ENCODE measurements around the gene DACT3.
A peak's percentile ranks its signal among the peaks of the same experiment; 100 is the strongest.

Gene DACT3

DNA sequence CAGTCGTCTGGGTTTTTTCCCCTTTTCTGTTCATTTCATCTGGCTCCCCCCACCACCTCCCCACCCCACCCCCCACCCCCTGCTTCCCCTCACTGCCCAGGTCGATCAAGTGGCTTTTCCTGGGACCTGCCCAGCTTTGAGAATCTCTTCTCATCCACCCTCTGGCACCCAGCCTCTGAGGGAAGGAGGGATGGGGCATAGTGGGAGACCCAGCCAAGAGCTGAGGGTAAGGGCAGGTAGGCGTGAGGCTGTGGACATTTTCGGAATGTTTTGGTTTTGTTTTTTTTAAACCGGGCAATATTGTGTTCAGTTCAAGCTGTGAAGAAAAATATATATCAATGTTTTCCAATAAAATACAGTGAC is 50.6 kb downstream of the DACT3 start:
- DNase-seq, result no peak

DNA sequence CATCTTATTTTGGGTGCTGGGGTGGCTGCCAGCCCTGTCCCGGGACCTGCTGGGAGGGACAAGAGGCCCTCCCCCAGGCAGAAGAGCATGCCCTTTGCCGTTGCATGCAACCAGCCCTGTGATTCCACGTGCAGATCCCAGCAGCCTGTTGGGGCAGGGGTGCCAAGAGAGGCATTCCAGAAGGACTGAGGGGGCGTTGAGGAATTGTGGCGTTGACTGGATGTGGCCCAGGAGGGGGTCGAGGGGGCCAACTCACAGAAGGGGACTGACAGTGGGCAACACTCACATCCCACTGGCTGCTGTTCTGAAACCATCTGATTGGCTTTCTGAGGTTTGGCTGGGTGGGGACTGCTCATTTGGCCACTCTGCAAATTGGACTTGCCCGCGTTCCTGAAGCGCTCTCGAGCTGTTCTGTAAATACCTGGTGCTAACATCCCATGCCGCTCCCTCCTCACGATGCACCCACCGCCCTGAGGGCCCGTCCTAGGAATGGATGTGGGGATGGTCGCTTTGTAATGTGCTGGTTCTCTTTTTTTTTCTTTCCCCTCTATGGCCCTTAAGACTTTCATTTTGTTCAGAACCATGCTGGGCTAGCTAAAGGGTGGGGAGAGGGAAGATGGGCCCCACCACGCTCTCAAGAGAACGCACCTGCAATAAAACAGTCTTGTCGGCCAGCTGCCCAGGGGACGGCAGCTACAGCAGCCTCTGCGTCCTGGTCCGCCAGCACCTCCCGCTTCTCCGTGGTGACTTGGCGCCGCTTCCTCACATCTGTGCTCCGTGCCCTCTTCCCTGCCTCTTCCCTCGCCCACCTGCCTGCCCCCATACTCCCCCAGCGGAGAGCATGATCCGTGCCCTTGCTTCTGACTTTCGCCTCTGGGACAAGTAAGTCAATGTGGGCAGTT is 51.2 kb downstream of the DACT3 start:
- no peak for DNase-seq

DNA sequence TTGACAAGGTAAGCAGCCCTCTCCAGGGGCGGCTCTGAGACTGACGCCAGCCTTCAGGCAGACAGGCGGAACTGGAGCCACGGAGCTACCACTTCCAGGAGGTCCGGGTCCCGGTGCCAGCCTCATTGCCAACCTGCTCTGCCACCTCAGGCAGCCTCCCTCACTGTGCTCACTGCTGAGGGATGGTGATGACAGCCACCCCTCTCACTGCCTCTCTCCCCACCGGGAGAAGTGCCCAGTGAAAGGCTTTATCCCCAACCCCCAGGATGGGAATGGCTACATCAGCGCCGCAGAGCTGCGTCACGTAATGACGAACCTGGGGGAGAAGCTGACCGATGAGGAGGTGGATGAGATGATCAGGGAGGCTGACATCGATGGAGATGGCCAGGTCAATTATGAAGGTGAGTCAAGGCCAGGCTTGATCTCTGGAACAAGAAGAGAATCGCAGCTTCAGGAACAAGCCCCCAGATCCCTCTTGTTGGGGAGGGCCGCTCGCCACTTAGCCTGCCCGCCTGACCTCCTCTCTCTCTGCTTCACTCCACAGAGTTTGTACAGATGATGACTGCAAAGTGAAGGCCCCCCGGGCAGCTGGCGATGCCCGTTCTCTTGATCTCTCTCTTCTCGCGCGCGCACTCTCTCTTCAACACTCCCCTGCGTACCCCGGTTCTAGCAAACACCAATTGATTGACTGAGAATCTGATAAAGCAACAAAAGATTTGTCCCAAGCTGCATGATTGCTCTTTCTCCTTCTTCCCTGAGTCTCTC is 52.2 kb downstream of the DACT3 start:
- DNase-seq, result no peak

DNA sequence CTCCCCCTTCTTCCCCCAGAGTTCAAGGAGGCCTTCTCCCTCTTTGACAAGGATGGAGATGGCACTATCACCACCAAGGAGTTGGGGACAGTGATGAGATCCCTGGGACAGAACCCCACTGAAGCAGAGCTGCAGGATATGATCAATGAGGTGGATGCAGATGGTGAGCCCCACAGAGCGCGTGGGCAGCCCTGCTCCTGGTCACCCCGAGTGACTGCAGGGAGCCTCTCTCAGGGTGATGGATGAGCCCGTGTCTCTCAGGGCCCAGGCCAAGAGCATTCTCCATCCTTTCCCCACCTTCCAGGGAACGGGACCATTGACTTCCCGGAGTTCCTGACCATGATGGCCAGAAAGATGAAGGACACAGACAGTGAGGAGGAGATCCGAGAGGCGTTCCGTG is 52.8 kb downstream of the DACT3 start:
- no peak for DNase-seq

DNA sequence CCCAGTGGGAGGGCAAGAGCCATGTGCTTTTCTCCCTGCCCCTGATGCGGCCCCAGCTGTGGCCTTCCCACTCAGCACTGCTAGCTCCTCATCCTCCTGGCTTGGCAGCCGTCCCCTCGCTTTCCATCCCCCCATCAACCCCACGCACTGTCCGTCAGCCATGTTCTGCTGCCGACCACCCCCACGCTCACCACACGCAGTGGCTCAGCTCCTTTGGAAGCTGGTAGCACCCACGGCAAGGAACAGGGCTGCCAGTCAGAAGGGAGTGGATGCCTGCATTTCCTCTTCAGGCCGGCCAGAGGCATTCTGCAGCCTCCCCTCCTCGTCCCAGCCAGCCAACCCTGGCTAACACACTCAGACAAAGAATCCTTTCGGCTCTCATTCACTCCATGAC is 53.5 kb downstream of the DACT3 start:
- no peak for DNase-seq

DNA sequence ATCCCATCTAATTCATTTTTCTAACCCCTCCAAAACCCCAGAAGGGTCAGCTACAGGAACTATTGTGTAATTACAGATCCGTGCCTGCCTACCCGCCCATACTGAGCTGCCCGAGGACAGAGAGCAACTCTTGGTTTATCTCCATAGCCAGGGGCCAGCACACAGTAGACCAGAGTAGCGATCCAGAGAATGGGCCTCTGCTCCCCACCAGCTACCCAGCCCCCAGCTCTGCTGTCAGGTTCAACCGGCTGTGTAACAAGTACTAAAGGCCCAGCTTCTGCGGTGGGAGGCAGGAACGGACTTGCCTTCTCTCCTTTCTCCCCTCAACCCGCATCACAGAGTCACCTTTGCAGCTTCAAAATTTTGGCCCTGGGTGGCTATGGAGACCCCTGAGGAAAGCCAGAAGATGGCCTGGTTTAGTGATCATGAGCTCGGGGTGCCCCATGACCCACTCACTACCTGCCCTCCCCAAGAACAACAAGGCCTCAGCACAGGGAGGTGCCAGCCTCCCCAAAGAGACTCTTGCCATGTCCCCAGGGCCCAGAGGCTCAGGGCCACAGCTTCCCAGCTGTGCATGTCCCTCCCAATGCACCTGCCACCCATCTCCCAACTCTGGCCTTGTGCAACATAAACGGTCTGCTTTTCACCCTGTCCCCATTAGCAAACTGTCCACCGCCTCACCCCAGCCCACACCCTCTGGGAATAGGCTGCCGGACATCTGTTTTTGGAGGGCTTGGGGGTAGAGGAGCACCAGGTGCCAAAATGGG is 54.1 kb downstream of the DACT3 start:
- DNase-seq, result no peak

DNA sequence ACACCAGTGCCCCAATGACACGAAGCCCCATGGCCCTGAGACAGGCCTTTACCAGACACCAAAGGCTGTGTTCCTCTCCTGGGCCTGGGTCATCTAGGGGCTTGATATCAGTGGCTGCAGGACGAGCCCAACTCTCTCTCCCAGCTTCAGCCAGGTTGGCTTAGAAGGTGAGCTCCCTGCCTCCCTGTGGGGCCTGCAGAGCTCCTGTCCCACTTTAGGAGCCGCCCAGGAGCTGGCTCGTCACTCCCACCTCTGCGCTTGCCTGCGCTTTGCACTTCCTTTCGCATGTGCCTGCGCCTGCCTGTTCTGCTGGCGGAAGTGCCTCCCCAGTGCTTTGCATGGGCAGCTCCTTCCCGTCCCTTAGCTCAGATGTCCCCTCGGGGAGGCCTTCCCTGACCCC is 55.0 kb downstream of the DACT3 start:
- no peak for DNase-seq

DNA sequence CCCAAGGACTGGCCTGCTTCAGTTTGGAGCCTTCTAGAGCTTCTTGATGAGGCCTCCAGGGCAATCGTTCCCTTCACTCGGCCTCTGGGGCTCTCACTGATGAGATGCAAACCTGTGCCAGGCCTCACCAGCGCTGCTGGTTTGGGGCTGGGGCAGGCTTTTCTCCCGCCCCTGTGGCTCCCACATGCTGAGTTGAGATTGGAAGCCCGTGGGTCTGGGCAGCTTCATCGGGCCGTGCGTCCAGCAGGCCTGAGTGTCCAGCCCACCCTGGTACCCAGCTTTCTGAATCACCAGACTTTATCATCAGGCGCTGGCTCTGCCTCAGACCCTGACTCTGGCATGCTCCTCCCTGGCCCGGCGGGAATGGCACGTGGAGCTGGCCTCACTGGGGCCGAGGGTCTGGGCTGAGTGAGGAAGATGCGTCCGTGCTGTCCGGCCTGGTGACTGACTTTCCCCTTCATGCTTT is 55.6 kb downstream of the DACT3 start:
- DNase-seq, result no peak

DNA sequence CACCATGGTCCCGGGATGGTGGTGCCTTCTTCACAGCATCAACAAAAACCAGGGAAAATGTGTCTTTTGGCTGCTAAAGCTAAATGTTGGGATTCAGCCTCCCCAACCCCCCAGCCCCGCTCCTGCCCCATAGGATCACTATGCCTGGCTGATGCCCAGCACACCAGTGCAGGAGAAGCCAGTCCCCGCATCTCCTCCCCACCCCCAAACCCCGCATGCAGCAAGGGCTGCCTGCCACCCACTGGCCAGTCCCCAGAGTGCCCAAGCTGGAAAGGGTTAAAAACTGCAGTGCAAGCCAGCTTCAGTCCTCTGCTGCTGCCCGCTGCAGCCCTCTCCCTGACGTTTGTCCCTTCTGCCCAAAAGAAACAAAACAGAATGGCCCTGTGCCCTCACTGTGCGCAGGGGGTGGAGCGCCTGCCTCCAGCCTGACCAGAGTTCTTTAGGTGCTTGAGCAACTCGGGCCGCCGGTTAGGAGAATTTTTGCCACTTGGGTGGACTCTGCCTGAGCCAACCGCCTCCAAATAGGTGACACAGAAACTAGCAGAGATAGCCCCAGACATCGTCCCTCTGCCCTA is 56.1 kb downstream of the DACT3 start:
- no peak for DNase-seq

DNA sequence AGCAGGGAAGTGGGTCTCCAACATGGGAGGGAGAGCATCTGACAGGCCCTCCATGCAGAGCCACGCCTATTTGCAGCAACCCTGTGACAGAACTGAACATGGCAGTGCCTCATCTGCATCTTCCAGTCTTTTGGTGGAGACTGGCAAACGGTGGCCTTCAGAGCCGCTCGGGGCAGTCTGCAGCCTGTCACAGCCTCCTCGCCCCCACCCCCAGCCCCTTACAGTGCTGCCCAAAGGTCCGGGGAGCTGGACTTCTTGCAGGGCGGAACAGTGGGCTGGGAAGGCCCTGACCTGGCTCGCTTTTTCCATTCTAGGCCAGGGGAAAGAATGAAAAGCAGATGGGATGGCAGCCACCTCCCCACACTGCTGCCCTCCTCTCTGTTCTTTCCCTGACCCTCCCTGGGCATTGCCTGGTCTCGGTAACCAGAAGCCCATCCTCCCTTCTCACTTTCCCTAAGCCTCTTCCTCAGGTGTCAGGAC is 57.2 kb downstream of the DACT3 start:
- no peak for DNase-seq

DNA sequence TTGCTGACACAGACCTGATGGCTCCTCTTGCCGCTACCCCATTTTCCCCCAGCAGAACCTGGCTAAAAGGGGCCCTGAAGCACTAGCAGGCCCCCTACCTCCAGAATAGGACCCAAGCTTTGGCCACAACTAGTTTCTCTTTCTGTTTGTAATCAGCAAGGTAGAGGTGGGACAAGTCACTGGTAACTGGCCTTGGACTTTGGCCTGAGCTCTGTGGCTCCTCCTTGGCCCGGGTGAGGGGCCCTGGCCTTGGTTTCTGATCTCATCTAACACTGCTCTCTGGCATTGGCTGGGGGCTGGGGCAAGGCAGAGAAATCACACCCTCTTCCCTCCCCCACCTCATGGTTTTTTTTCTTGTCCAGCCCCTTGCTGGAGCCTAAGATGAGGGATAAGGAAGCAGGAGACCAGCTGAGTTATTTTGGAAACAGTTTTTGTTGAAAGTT is 57.8 kb downstream of the DACT3 start:
- no peak for DNase-seq

DNA sequence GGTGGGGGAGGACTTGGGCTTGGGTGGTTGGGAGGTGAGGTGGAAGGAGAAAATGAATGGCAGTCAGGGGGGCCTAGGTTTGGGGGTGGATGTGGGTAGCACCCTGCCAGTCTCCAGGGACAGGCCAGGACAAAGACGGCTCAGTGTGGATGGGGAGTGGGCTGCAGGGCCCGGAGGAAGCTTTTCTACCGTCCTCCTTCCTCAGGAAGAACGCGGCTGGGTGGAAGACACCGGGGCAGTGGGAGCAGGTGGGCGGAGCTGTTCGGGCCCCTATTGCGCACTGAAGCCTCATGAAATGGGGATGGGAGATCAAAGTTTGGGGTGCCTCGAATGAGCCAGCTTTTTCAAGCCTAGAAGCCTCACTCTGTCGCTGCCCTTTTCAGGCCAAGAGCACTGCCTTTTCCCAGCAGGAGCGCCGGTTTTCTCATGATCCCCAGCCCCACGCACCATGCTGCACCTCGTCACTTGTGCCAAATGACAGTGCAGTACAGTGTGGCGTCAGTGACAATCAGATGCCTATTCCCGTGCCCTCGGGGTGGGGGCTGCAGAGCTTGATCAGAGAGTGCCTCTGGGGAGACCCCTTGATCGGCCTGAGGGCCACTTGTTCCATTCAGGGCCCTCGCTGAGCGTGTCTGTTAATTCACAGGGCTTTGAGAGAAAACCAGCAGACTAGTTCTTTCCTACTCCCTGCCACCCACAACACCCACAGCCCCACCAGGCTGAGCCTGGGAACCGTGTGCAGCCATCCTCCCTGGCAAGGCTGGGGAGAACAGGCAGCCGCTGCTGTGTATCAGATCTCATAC is 58.4 kb downstream of the DACT3 start:
- DNase-seq, result no peak

DNA sequence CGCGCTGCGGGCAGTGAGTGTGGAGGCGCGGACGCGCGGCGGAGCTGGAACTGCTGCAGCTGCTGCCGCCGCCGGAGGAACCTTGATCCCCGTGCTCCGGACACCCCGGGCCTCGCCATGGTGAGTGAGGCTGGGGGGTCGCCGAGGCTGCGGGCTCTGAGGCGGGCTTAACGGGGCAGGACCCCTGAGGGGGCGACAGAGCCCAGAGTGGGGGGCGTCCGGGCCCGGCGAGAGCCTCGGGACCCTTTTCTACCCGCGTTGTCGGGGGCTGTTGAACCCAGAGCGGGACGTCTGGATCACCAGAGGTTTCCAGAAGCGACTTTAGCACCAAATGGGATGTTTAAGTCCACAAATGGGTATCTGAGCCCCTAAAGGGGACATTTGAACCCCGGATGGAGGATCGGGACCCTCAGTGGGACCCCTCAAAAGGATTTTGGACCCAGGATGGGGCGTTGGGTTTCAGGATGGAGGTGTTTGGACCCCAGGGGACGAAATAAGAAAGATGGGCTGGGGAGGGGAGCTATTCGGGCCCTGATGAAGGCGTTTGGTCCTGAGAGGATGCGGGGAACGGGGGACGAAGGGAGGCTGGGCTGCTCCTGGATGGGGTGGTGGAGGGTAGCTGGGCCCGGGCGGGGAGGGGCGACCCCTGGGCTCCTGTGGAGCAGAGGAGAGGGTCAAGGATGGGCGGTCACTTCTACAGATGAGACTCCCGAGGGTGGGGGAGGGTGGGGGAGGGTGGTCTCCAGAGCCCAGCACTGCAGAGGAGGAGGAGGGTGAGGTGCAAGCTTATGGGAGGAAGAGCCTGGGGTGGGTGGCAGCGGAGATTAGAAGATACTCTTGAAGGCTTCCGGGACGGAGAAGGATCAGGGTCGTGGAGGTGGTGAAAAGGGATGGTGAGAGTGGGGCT is 59.4 kb downstream of the DACT3 start, which contains the start of gene CALM3:
TSS of gene CALM3 (plus strand) at position 13 of the 907 bp plus-strand sequence. CDS start at position 118, 105 bp downstream.
- DNase-seq, result no peak

DNA sequence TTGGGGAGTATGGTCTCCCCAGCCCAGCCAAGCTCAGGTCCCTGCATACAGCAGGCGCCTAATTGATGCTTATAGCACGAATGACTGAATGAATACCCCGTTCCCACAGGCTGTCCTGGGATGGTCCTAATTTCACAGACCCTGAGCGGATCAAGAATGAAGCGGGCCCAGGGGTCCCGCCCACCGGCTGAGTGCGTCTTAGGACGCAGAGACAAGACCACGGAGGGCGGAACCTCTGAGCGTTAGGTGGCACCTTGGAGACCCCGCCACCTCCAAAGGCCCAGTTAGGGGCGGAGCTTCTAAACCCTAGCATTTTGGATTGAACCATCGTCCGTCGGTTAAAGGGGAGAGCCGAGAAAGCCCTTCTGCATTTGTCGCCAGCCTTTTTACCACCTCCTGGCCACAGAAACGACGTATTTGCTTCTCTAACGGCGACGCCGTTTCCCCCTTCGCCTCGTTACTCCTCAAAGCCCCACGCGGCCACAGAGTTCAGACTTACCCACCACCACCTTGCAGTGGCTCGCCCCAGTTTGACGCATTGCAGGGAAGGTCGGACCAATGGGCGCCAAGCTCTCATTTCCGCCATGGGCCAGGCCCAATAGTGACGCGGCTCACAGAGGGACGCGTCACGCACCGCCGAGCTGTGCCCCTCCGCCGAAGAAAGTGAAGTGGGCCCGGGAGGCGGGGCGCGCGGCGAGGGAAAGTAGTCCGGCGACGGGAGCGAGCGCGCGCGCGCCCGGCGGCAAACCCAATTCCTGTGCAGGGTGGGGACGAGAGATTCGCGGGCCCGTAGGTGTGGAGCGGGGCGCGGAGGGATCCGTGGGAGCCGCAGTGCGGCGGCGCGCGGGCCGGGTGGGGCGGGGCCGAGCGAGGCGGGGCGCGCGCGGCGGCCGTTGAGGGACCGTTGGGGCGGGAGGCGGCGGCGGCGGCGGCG is 60.3 kb downstream of the DACT3 start:
- peak; percentile 96 for DNase-seq

DNA sequence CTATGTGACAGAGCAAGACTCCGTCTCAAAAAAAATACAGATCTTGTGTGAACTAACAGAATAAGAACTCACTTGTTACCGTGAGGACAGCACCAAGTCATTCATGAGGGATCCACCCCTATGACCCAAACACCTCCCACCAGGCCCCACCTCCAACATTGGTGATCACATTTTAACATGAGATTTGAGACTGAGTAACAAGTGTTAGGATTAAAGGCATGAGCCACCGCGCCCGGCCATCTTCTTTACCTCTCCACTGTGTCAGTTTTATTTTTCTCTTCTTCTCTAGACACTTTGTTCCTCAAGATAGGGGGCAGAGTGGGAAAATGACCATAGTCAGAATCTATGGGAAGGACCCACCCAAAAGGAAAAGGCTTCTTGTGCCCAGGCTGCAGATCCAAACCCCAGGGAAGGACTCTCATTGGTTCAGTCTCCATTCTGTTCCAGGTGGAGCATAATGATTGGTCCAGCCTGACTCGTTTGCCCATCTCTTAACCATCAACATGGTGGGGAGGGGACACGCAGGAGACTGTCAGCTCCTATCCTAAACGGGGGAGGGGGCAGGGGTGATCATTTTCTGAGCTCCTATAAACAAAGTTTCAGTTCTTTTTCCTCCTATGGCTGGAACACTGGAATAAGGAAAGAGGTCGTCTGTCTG is 61.1 kb downstream of the DACT3 start:
- no peak for DNase-seq

DNA sequence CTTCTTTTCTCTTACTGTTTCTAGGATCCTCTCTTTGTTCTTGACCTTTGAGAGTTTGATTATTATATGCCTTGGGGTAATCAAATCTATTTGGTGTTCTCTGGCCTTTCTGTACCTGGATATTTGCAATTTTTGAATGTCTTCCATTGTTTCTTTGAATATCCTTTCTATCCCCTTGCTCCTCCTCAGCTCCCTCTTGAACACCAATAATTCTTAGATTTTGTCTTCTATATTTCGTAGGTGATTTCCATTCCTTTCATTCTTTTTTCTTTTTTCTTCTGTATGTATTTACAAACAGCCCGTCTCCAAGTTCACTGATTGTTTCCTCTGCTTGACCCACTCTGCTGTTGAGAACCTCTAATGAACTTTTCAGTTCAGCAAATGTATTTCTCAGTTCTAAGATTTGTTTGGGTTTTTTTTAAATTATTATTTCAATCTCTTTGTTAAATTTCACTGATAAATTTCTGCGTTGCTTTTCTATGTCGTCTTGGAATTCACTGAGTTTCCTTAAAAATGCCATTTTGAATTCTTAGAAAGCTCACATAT is 62.5 kb downstream of the DACT3 start:
- no peak for DNase-seq

All from fibroblast of upper back skin (primary cell).